Forelimb muscle (tissue), 1 donor: ENCODE data around the gene DIP2B. TPM values are rescaled to one million over a fixed set of nuclear protein-coding genes. Genes with fewer than 3 reads are reported as not detected.
"Not testable (repeated sequence)": the region's sequence is repeated elsewhere in the genome, so short reads cannot be mapped to it uniquely, and the experiment has no call there.

ENCODE experiments used
- DNase-seq: peaks from one replicate; pipeline ENCODE4 v3.0.0-alpha.2; 2013; ENCODE audit warnings: low read depth
- polyA plus RNA-seq: library from polyadenylated mRNA; unstranded; fragments of 120-200 nt; gene quantifications from one replicate; pipeline ENCODE4 v1.2.1, GENCODE V29; 2013; ENCODE audit not compliant: insufficient read length

DIP2B gene
- polyA plus RNA-seq, 1 donor, result 15.2 TPM

DNA sequence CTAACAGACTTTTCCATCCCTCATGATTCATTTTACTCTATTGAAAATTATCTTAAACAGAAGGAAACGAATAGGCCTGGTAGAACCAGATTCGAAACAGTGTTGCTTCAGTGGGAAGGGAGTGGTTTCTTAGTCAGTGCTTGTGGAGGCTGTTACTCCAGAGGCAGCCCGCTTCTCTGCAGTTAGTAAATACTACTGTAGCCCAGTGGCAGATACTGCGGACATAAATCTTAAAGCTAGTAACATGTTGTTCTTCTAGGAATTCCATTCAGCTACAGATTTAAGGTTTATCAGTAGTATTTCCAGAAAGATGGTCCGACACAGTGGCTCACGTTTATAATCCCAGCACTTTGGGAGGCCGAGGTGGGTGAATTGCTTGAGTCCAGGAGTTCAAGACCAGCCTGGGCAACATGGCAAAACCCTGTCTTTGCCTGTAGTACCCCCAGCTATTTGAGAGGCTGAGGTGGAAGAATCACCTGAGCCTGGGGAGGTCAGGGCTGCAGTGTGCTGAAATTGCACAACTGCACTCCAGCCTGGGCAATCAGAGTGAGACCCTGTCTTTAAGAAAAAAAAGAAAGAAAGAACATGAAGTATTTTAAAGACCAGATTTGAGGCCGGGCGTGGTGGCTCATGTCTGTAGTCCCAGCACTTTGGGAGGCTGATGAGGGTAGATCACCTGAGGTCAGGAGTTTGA lies 45.9 kb downstream of the DIP2B start:
- DNase-seq, result no peak

DNA sequence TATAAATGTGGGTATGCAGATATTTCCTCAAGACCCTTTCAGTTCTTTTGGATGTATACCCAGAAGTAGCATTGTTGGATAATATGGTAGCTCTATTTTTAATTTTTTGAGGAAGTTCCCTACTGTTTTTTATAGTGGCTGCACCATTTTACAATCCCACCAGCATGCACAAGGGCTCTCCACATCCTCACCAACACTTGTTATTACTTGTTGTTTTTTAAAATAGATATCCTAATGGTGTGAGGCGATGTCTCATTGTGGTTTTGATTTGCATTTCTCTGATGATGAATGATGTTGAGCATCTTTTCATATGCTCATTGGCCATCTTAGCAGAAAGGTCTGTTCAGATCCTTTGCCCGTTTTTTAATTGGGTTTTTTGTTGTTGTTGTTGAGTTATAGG lies 47.1 kb downstream of the DIP2B start:
- no peak for DNase-seq

GRCh38 chr12:50554651-50555050 lies 49.9 kb downstream of the DIP2B start:
- DNase-seq, result no peak

DNA sequence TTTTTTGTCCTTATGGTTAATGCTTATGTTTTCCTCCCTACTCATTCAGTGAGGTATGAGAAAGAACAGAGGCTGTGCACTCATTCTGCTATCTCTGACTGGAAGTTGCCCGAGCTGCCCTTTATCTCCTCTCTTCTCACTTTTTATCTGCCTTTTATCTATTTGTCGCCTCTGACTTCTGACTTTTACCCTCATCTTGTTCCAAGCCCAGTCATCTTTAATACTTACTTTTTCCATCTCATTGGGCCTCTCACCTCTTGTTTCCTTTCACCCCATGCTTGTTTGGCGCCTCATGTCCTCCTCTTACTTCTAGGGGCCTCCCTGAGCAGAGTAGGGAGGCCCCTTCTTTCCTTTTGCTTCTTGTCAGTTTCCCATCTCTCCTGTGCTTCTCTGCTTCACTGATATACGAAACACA lies 50.7 kb downstream of the DIP2B start:
- DNase-seq, result no peak

GRCh38 chr12:50556273-50556672 lies 51.5 kb downstream of the DIP2B start:
- no peak for DNase-seq

GRCh38 chr12:50556796-50557195 lies 52.0 kb downstream of the DIP2B start:
- not testable (repeated sequence) for DNase-seq

GRCh38 chr12:50557421-50557820 lies 52.6 kb downstream of the DIP2B start:
- DNase-seq, result no peak

- DNase-seq, result no peak
These were observed 54.2 kb downstream of the DIP2B start for GRCh38 chr12:50558970-50559369.

GRCh38 chr12:50562520-50563433 lies 58.0 kb downstream of the DIP2B start:
- no peak for DNase-seq

DNA sequence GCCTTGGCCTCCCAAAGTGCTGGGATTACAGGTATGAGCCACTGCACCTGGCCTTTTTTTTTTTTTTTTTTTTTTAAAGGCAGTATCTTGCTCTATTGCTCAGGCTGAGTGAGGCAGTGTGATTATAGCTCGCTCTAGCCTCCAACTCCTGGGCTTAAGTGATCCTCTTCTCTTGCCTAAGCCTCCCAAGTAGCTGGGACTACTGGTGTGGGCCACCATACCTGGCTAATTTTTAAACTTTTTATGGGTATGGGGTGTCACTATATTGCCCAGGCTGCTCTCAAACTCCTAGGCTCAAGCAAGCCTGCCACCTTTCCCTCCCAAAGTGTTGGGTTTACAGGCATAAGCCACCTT lies 58.6 kb downstream of the DIP2B start:
- no peak for DNase-seq

GRCh38 chr12:50564237-50564947 lies 59.6 kb downstream of the DIP2B start:
- DNase-seq, result no peak

DNA sequence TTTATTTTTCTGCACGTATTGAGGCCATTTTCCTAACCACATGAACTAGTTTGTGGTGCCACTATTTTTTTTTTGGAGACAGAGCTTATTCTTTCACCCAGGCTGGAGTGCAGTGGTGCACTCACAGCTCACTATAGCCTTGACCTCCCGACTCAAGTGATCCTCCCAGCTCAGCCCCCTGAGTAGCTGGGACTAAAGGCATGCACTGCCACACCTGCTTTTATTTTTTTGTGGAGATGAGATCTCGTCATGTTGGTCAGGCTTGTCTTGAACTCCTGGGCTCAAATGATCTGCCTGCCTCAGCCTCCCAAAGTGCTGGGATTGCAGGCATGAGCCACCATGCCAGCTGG lies 60.1 kb downstream of the DIP2B start:
- DNase-seq, result no peak

- no peak for DNase-seq
These were observed 61.3 kb downstream of the DIP2B start for GRCh38 chr12:50566066-50566465.

DNA sequence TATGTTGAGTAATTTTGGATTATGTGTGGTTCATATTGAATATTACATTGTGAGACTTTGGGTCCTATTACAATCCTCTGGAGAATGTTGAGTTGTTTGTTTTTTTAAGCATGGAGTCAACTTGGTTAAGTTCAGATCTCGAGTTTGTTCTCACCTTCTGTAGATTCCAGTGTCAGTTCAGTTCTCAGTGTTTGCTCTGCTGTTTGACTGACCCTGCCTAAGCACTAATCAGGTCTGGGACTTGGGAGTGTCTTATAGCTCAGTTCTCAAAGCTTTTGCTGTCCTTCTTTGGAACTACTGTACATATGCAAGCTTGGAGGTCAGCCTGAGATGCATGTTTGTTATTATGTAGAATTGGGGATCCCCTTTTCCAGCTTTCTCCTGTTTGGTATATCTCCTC lies 63.1 kb downstream of the DIP2B start:
- no peak for DNase-seq

DNA sequence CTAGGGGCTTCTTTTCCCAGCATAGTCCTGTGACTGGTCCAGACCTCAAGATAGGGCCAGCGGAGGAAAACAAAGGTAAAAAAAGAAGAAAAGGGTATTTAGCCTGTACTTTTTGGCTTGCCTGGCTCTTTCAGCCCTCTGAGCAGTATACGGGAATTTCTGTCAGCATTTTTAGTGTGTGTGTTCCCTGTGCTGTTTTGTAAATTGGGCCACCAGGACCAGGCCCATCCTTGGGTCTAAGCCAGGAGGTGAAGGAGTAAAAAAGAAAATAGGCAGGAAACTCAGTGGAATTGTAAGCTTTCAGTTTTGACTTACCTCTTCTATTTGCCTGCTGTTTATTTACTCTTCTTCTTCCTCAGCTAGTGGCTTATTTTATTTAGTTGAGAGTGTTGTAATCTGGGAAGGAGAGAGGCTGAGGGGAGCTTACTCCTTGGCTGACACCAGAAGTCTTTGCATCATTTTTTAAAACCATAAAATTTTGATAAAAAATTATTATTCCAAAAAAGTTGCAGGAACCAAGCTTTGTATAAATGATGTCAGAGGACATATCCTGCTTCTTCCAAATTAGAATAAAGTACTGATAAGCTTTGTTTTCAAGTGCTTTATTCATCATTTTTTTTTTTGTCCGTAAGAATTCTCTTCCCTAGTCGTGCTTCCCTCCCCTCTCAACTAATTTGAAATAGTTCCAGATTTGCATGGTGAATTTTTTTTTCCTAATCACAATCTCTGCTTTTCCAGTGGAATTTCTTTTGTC lies 63.7 kb downstream of the DIP2B start:
- DNase-seq, result no peak

- DNase-seq, result no peak
These were observed 64.5 kb downstream of the DIP2B start for GRCh38 chr12:50569321-50569720.

DNA sequence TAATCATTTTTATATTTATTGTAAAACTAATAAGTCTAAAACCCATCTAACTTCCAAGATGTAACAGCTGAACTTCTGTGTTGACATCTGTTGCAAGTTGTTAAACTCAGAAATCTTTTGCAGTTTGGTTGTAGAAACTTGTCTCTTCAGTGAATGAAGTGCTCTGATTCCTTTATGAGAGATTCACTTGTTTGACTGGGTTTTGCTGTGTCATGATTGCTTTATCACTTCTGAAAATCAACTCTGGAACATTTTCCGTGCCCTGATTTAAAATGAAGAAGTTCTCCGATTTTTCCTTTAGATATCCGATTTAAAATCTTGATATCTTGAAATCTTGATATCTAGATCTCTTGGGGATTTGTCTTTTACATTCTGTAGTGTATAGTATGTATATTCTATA lies 65.1 kb downstream of the DIP2B start:
- no peak for DNase-seq

DNA sequence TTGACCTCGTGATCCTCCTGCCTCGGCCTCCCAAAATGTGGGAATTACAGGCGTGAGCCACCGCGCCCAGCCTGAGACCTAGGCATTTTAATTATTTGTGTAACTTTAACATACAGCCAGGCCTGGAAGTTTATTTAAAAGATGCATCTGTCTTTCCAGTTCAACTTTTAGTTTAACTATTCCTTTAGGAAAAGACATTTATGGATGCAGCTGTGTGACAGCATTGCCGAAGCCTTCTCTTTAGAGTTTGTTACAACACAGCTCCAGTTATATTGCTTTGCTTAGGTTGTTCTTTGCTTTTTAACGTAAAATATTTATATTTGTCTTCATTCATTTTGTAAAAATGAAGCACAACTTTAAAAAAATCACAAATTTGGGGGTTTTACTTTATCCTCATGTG lies 67.0 kb downstream of the DIP2B start:
- DNase-seq, result no peak

GRCh38 chr12:50572287-50572686 lies 67.5 kb downstream of the DIP2B start:
- peak; percentile 69 for DNase-seq

DNA sequence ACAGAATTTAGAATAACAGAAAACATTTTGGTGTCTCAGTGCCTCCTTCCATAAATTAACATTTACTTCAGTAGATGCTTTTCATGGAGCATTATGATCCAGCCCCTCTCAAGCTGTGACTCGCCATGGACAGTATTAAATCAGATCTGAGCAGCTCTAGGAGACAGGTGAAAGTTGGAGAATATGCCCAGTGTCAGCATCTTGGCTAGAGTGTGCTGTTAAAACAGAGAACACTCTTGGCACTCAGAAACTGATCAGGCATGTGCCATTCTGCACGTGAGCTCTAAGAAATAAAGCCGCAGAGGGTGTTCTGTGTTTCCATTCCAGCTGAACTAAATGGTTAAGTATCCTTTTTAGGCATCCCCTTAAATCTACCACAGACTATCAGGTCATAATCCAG lies 68.0 kb downstream of the DIP2B start:
- DNase-seq, result no peak

- DNase-seq, result no peak
These were observed 68.5 kb downstream of the DIP2B start for GRCh38 chr12:50573271-50573670.
